Measurements from ENCODE around the gene GAS7.

The GAS7 gene

DNA sequence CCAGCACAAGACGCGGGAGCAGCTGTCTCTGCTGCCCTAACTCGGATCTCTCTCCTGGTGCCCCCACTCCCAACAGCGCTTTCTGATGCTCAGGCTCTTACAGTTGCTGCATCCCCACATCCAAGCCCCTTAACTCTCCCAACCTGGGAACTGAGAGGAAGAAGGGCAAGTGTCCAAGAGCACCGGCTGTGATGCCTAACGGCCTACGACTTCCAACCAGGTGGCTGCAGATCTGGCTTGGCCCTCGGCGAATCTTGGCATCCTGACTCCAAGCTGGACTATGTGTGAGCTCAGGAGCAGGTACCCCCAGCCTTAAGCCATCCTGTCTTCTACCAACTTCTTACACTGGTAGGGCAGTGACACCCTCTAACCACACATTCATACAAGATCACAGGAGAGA lies 255.1 kb downstream of the GAS7 start:
- no peak for ATAC-seq
- TF ChIP-seq, protein P1, sequence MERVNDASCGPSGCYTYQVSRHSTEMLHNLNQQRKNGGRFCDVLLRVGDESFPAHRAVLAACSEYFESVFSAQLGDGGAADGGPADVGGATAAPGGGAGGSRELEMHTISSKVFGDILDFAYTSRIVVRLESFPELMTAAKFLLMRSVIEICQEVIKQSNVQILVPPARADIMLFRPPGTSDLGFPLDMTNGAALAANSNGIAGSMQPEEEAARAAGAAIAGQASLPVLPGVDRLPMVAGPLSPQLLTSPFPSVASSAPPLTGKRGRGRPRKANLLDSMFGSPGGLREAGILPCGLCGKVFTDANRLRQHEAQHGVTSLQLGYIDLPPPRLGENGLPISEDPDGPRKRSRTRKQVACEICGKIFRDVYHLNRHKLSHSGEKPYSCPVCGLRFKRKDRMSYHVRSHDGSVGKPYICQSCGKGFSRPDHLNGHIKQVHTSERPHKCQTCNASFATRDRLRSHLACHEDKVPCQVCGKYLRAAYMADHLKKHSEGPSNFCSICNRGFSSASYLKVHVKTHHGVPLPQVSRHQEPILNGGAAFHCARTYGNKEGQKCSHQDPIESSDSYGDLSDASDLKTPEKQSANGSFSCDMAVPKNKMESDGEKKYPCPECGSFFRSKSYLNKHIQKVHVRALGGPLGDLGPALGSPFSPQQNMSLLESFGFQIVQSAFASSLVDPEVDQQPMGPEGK (CRISPR knock-in tag; IDR thresholded peaks at IDR 0.05; ENCODE audit: borderline replicate concordance) = no peak
- TF ChIP-seq ZNF565 (CRISPR knock-in tag; conservative IDR thresholded peaks at IDR 0.05; ENCODE audit: low read depth) (no peak), CSRNP3 (CRISPR knock-in tag; IDR thresholded peaks at IDR 0.05) (no peak), PPARA (CRISPR knock-in tag; IDR thresholded peaks at IDR 0.05; ENCODE audit: borderline replicate concordance) (no peak), TOX (CRISPR knock-in tag; IDR thresholded peaks at IDR 0.05; ENCODE audit: borderline replicate concordance) (no peak), ISL1 (CRISPR knock-in tag; IDR thresholded peaks at IDR 0.05) (no peak), GLIS3 (CRISPR knock-in tag; IDR thresholded peaks at IDR 0.05) (no peak), ESRRG (CRISPR knock-in tag; IDR thresholded peaks at IDR 0.05) (no peak)

DNA sequence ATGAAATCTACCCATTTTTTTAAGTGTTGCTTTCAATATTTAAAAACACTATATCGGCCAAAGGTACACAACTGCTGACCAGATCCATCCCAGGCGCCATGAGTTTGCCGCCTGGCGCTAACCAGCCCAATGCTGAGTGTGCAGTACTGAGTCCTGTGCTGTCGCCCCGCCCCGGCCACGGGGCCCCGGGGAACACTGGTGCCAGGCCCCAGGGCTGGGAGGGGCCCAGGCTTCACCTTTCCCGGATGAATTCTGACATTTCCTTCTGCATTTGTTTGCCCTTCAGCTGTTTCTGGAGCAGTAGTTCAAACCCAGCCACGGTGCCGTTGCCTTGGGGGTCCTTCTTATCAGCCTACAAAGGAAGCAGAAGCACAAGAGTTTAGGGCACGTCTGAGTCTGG lies 255.5 kb downstream of the GAS7 start:
- TF ChIP-seq, protein P2, sequence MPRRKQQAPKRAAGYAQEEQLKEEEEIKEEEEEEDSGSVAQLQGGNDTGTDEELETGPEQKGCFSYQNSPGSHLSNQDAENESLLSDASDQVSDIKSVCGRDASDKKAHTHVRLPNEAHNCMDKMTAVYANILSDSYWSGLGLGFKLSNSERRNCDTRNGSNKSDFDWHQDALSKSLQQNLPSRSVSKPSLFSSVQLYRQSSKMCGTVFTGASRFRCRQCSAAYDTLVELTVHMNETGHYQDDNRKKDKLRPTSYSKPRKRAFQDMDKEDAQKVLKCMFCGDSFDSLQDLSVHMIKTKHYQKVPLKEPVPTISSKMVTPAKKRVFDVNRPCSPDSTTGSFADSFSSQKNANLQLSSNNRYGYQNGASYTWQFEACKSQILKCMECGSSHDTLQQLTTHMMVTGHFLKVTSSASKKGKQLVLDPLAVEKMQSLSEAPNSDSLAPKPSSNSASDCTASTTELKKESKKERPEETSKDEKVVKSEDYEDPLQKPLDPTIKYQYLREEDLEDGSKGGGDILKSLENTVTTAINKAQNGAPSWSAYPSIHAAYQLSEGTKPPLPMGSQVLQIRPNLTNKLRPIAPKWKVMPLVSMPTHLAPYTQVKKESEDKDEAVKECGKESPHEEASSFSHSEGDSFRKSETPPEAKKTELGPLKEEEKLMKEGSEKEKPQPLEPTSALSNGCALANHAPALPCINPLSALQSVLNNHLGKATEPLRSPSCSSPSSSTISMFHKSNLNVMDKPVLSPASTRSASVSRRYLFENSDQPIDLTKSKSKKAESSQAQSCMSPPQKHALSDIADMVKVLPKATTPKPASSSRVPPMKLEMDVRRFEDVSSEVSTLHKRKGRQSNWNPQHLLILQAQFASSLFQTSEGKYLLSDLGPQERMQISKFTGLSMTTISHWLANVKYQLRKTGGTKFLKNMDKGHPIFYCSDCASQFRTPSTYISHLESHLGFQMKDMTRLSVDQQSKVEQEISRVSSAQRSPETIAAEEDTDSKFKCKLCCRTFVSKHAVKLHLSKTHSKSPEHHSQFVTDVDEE (CRISPR knock-in tag; IDR thresholded peaks at IDR 0.05) = no peak
- TF ChIP-seq ZNF565 (CRISPR knock-in tag; conservative IDR thresholded peaks at IDR 0.05; ENCODE audit: low read depth) (no peak), OSR1 (CRISPR knock-in tag; IDR thresholded peaks at IDR 0.05) (no peak), PPARA (CRISPR knock-in tag; IDR thresholded peaks at IDR 0.05; ENCODE audit: borderline replicate concordance) (no peak), GLIS3 (CRISPR knock-in tag; IDR thresholded peaks at IDR 0.05) (no peak), BACH2 (CRISPR knock-in tag; IDR thresholded peaks at IDR 0.05; ENCODE audit: borderline replicate concordance) (no peak), CSRNP3 (CRISPR knock-in tag; IDR thresholded peaks at IDR 0.05) (no peak), TOX (CRISPR knock-in tag; IDR thresholded peaks at IDR 0.05; ENCODE audit: borderline replicate concordance) (no peak), ZC3H10 (CRISPR knock-in tag; IDR thresholded peaks at IDR 0.05) (no peak)
- TF ChIP-seq, protein P1 (CRISPR knock-in tag; IDR thresholded peaks at IDR 0.05; ENCODE audit: borderline replicate concordance) = no peak
- ATAC-seq = no peak

GRCh38 chr17:9941305-9941704 lies 257.1 kb downstream of the GAS7 start:
- TF ChIP-seq ZNF8 (CRISPR knock-in tag; IDR thresholded peaks at IDR 0.05) (no peak), ZC3H10 (CRISPR knock-in tag; IDR thresholded peaks at IDR 0.05) (no peak), ARNTL (CRISPR knock-in tag; IDR thresholded peaks at IDR 0.05; ENCODE audit: borderline replicate concordance, low read depth) (no peak), OSR1 (CRISPR knock-in tag; IDR thresholded peaks at IDR 0.05) (no peak), ESRRG (CRISPR knock-in tag; IDR thresholded peaks at IDR 0.05) (no peak), BACH2 (CRISPR knock-in tag; IDR thresholded peaks at IDR 0.05; ENCODE audit: borderline replicate concordance) (no peak), TCF4 (CRISPR knock-in tag; IDR thresholded peaks at IDR 0.05; ENCODE audit: borderline replicate concordance) (no peak), TOX (CRISPR knock-in tag; IDR thresholded peaks at IDR 0.05; ENCODE audit: borderline replicate concordance) (no peak), ISL1 (CRISPR knock-in tag; IDR thresholded peaks at IDR 0.05) (no peak), ZFP30 (CRISPR knock-in tag; IDR thresholded peaks at IDR 0.05) (no peak), SNAI2 (CRISPR knock-in tag; IDR thresholded peaks at IDR 0.05) (no peak), GLIS3 (CRISPR knock-in tag; IDR thresholded peaks at IDR 0.05) (no peak), CSDC2 (CRISPR knock-in tag; IDR thresholded peaks at IDR 0.05) (no peak), CSRNP3 (CRISPR knock-in tag; IDR thresholded peaks at IDR 0.05) (no peak), RARB (CRISPR knock-in tag; IDR thresholded peaks at IDR 0.05) (no peak)
- TF ChIP-seq, protein P2 (CRISPR knock-in tag; IDR thresholded peaks at IDR 0.05) = no peak
- TF ChIP-seq, protein P1 (CRISPR knock-in tag; IDR thresholded peaks at IDR 0.05; ENCODE audit: borderline replicate concordance) = no peak
- no peak for ATAC-seq
